Stimulated activated CD4-positive, alpha-beta T cell treated with anti-CD3 and anti-CD28 coated beads, Interleukin-15, amount 100 ng/mL, for 48 hours (primary cell): ENCODE results near the gene FAAP100.
"Not testable (repeated sequence)": the region's sequence is repeated elsewhere in the genome, so short reads cannot be mapped to it uniquely, and the experiment has no call there.

Experiments used
- DNase-seq, 2 donors: peaks; one replicate each; pipeline ENCODE4 v3.0.0-alpha.2; 2020; ENCODE audit warnings: low read depth in 2 of 2

Gene FAAP100

DNA sequence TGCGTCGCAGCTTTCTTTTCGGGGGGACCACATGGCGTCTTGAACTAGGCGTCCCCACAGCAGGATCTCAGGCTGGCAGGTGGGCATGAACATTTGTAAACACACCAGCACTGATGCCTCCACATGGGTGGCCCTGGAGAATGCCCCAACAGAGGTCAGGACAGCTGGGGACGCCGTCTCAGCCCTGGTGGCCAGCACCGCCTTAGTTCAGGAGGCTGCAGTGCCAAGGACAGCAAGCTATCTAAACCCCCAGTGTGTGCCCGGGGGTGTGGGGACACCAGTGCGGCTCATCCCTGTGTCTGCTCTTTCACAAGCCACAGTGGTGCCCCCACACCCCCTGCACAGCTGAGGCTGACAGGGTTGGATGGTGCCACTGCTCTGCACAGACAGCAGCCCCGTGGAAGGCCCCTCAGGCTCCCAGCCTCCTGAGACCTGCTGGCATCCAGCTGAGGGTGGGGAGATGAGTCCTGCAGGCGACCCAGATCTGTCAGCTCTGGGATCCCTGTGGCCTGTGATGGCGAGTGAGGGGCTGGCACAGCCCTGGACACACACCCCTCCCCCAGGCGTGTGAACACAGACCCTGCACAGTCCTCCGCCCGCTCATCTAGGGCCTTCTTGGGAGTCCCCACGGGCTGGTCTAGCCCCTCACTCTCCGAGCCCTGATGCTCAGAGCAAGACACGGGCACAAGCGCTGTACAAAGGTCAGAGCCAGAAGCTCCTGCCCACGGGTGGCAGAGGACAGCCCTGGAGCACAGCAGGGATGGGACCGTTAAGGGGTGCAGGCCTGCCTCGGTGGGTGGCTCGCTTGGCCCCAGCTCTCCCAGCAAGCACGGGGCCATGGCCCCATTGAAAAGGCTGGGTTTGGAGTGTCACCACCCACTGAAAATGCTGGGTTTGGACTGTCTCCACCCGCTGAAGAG lies 13.2 kb downstream of the FAAP100 start:
- DNase-seq, result no peak

GRCh38 chr17:81537856-81538555 lies 14.1 kb downstream of the FAAP100 start:
- DNase-seq, result no peak

GRCh38 chr17:81537343-81537855 lies 14.8 kb downstream of the FAAP100 start:
- DNase-seq, result peak in 1 of 2 donors; percentile 20

DNA sequence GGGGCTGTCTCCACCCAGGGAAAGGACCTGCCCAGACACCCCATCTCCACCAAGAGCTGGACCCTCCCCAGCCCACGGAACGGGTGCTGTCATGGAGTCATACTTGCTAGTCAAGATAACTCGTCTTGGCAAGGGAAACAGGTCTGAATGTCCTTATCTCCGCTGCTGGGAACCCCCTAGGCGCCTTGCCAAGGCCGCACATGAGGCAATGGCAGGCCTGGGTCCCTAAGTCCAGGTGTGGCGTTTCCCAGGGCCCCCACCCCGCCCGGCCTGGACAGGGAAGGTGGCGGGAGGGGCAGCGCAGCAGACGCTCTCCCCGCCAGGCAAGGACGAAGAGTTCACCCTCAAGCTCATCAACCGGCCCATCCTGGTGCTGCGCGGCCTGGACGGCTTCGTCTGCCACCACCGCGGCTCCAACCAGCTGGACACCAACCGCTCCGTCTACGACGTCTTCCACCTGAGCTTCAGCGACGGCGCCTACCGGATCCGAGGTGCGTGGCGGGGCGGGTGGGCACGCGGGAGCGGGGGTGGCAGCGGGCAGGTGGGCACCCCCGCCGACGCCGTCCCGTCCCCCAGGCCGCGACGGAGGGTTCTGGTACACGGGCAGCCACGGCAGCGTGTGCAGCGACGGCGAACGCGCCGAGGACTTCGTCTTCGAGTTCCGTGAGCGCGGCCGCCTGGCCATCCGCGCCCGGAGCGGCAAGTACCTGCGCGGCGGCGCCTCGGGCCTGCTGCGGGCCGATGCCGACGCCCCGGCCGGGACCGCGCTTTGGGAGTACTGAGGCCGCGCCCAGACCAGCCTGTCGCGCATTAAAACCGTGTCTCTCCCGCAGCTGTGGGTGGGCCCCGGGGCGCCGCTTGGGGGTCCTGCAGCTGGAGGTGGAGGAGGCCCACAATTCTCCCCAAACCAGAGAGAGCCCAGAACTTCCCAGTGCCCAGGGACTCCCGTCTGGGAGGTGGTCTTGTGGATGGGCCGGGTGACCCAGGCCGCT lies 15.6 kb downstream of the FAAP100 start:
- DNase-seq, result no peak

GRCh38 chr17:81535480-81536298 lies 16.5 kb downstream of the FAAP100 start:
- no peak for DNase-seq

- no peak for DNase-seq
Measured at GRCh38 chr17:81535007-81535328, 17.2 kb downstream of the FAAP100 start.

DNA sequence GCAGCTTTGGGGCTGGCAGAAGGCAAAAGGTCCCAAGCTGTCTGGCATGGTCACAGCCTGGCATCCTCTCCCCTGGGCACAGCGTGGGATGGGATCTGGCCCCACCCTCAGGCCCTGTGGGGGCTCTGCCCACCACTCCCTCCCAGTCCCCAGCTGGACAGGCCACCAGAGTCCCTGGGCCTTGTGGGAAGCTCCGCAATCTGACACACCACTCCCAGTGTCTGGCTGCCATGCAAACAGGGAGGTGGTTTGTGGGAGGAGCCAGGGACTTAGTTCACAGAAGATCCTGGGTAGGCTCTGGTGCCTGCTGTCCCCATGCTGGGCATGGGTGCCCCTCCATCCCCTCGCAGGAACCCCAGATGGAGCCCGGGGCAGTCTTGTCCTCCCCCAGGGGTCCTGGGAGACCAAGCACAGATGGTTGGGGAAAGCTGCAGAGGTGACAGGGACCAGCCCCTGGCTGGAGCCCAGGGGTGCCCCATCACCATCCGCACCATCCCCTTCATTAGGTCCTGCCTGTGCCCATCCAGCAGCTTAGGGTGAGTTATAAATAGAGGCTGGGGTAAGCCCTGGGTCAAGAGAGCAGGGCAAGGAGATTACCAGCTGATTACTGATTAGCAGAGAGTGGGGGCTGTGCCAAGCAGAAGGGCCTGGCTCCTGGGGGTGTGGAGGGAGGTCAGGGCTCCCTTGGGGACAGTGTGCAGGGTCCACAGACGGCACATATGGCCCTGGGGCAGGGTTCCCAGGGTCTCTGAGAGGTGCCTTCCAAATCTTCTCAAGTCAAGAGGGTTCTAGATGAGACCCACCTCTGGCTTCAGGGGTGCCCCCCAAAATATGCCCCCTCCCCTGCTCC lies 17.8 kb downstream of the FAAP100 start:
- DNase-seq, result no peak

- DNase-seq, result no peak
Measured at GRCh38 chr17:81533339-81534141, 18.6 kb downstream of the FAAP100 start.

DNA sequence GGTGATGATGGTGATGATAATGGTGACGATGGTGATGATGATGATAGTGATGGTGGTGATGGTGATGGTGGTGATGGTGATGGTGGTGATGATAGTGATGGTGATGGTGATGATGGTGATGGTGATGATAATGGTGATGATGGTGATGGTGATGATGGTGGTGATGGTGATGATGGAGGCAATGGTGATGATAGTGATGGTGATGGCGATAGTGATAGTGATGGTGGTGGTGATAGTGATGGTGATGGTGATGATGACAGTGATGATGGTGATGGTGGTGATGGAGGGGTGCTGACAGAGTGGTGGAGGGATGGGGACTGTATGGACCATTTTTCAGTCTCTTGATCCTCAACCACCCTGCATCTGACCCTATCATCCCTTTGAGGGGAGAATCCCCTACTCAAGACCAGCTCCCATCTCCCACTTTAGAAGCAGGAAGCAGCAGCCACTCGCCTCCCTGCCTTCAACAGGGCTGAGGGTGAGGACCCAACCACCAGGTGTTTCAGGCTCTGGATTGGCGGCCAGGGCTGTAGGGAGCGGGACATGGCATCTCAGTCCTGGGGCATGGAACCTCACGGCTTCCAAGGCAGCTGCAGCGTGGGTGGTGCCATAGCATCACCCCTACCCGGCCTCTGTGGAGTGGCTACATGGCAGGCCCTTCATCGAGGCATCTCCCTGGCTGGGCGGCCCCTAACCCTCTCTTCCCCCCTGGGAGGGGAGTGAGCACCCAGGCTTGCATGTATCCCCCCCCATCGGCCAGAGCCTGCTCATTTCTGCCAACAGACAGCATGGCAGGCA lies 19.5 kb downstream of the FAAP100 start:
- no peak for DNase-seq

DNA sequence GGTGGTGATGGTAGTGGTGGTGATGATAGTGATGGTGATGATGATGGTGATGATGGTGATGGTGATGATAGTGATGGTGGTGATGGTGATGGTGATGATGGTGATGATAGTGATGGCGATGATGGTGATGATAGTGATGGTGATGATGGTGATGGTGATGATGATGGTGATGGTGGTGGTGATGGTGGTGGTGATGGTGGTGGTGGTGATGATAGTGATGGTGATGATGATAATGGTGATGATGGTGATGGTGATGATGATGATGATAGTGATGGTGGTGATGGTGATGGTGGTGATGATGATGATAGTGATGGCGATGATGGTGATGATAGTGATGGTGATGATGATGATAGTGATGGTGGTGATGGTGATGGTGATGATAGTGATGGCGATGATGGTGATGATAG lies 20.2 kb downstream of the FAAP100 start:
- not testable (repeated sequence) for DNase-seq

- DNase-seq, result not testable (repeated sequence)
Measured at GRCh38 chr17:81531013-81531412, 21.1 kb downstream of the FAAP100 start.

GRCh38 chr17:81529437-81529803 lies 22.7 kb downstream of the FAAP100 start:
- no peak for DNase-seq

DNA sequence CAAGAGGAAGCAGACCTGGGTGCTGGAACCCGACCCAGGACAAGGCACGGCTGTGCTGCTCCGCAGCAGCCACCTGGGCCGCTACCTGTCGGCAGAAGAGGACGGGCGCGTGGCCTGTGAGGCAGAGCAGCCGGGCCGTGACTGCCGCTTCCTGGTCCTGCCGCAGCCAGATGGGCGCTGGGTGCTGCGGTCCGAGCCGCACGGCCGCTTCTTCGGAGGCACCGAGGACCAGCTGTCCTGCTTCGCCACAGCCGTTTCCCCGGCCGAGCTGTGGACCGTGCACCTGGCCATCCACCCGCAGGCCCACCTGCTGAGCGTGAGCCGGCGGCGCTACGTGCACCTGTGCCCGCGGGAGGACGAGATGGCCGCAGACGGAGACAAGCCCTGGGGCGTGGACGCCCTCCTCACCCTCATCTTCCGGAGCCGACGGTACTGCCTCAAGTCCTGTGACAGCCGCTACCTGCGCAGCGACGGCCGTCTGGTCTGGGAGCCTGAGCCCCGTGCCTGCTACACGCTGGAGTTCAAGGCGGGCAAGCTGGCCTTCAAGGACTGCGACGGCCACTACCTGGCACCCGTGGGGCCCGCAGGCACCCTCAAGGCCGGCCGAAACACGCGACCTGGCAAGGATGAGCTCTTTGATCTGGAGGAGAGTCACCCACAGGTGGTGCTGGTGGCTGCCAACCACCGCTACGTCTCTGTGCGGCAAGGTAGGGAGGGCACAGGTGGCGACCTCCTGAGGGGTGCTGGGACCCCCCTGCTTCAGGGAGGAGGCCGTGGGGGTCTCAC lies 23.3 kb downstream of the FAAP100 start:
- no peak for DNase-seq

- no peak for DNase-seq
Measured at GRCh38 chr17:81528384-81528650, 23.8 kb downstream of the FAAP100 start.

DNA sequence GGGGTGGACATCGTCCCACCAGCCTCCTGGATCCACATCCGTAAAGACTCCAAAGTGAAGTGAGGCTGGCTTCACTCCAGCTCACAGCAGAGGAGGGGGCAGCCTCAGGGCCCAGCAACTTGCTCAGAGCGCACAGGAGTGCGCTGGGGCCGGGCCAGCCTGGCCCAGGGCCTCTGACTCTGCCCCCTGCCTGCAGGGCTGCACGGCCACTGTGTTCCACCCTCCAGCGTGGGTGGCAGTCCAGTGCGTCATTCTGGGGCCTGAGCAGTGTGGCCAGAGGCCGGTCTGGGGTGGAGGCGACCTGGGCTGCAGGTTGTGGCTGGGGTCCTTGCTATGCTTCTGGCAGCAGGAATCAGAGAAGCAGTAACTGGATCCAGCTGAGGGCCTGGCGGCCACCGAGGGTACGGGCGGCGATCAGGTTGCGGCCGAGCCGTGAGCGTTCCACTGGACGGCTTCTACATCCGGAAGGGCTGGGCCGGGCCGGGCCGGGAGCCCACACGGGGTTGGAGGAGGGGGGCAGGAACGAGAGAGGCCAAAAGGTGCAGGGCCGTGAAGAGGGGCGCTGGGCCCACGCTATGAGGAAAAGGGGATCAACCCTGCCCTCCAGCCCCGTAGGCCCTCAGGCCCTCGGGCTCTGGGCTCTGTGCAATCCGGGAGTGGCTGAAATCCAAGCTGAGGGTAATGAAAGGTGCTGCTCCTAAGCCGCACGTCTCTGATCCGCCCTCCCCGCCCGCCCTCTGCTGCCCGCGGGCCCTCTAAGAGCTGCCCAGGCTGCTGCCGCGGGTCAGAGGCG lies 24.4 kb downstream of the FAAP100 start, which contains the start of gene FSCN2:
Gene FSCN2, plus strand, starts transcription at position 787 of the 793 bp plus-strand sequence. CDS start 155 bp downstream, outside the sequence.
- DNase-seq, result no peak

DNA sequence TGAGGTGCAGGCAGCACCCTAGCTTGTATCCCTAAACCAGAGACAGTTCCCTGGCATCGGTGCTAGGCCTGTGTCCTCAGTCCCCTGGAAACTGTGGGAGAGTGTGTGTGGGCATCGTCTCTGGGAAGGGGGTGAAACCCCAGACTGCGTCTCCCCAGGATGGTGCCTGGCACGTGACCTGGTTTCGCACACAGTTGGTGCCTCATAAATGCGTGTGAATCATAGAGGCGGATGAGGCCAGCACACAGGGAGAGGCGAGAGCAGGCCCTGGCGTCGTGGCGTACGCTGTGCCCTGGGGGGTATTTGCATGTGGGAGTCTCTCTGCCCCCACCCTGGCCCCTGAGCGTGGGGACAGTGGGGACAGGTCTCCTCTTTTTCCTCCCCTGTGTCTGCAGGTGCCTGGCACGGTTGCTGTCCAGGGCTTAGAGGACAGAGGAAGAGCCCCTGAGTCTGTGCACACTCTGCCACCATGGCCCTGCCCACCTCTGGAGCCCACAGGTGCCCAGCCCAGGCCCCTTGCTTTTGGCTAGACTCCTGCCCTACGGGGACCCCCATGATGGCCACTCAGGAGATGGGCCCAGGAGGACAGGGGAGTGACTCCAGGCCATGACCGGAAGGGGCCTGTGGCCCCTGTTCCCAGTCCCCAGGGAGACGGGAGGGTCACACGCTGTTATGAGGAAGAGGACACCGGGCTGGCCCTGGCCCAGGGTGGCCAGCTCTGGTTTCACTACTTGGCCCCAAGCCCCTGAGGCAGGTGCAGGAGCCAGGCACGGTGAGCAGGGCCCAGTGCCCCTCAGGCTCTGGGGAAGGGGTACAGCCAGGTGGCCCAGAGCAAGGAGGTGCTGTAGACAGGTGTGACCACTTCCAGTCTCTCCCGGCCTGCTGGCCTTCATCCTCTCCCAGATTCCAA lies 25.2 kb downstream of the FAAP100 start:
- no peak for DNase-seq
